ENCODE results near the gene QSOX1.

QSOX1 gene

DNA sequence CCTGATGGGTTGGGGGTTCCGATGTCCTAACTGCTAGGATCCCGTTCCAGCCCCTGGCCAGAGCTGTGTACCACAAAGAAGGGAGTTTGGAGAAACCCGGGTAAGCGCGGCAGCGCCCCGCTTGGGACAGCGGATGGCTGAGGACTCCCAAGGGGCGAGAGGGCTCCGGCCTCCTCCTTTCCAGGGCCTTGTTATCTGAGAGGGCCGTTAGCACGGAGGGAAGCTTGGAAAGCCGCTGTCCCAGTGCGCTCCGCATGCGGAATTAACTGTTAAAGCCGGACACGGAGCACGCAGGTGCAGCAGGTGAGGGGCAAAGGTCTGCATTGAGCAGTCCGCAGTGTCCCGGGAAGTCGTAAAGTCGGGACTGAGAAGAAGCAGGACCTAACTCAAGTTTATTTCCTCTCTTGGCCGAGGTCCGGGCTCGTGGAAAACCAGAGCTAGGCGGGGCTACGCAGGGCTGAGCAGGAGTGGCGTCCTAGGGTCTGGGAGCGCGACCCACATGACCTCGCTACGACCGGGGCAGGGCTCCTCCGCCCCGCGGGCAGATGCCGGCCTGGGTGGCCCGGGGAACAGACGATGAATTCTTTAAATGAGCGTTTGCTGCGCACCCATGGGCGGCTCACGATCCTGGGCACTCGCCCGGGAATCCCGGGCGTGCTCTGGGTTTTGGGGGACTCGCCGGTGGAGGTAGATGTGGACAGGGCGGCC lies 79.9 kb downstream of the QSOX1 start:
- H2AFZ ChIP-seq (ENCODE audit: low read length) = no peak overlapping the region
- no peak overlapping the region for H3K27ac ChIP-seq (ENCODE audit: low read depth, low read length, poor library complexity, severe bottlenecking)
- no peaks in the 10 kb centered on the region for H3K9me2 ChIP-seq (ENCODE audit: low read depth, low read length)
- H3F3A ChIP-seq (ENCODE audit: insufficient read depth, low read length) = no peaks in the 10 kb centered on the region; the same call in 1 of the 2 replicates
- H3K4me1 ChIP-seq (ENCODE audit: insufficient read depth, low read length, severe bottlenecking) = peaks cover 14% of the 10 kb centered on the region
- no peaks in the 10 kb centered on the region for H3K9me3 ChIP-seq (ENCODE audit: low read length)
- no peak overlapping the region for H3K9ac ChIP-seq (ENCODE audit: low read length)
- H3K79me2 ChIP-seq (ENCODE audit: insufficient read depth, low read length) = no peaks in the 10 kb centered on the region
- H3K4me2 ChIP-seq (ENCODE audit: low read length) = no peak overlapping the region
- no peaks in the 10 kb centered on the region for H3K36me3 ChIP-seq (ENCODE audit: insufficient read depth, low read length)
- H4K20me1 ChIP-seq (ENCODE audit: insufficient read depth, low read length) = no peaks in the 10 kb centered on the region
- H3K27me3 ChIP-seq (ENCODE audit: insufficient read depth, low read length) = peaks cover 9% of the 10 kb centered on the region; the same call in 1 of the 2 replicates
- no peak for TF ChIP-seq EZH2 (IDR thresholded peaks at IDR 0.05; ENCODE audit: borderline replicate concordance, low read length)
- TF ChIP-seq, protein P1, sequence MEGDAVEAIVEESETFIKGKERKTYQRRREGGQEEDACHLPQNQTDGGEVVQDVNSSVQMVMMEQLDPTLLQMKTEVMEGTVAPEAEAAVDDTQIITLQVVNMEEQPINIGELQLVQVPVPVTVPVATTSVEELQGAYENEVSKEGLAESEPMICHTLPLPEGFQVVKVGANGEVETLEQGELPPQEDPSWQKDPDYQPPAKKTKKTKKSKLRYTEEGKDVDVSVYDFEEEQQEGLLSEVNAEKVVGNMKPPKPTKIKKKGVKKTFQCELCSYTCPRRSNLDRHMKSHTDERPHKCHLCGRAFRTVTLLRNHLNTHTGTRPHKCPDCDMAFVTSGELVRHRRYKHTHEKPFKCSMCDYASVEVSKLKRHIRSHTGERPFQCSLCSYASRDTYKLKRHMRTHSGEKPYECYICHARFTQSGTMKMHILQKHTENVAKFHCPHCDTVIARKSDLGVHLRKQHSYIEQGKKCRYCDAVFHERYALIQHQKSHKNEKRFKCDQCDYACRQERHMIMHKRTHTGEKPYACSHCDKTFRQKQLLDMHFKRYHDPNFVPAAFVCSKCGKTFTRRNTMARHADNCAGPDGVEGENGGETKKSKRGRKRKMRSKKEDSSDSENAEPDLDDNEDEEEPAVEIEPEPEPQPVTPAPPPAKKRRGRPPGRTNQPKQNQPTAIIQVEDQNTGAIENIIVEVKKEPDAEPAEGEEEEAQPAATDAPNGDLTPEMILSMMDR (IDR thresholded peaks at IDR 0.05; ENCODE audit: low read length) = no peak
- no peak overlapping the region for H3K4me3 ChIP-seq (ENCODE audit: low read depth, low read length, poor library complexity, severe bottlenecking)

DNA sequence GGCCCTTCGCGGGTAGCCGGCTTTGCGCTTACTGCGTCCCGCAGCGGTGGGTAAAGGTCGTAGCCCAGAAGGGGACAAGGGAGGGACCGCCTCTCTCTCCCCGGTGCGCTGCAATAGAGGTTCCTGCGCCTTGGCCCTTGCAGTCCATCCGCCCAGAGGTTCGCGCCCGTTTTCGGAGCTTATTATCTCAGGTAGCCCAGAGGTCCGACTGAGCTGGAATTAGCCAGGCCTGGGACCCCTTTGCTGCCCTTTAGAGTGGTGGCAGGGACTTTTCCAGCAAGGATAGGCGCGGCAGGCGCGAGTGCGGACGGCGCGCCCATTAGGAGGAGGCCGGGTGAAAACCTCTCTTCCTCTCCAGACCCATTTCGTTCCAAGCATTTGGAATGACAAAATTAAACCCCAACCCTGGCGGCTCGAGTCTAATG lies 80.4 kb downstream of the QSOX1 start:
- no peaks in the 10 kb centered on the region for H4K20me1 ChIP-seq (ENCODE audit: insufficient read depth, low read length)
- H3F3A ChIP-seq (ENCODE audit: insufficient read depth, low read length) = no peaks in the 10 kb centered on the region; the same call in 1 of the 2 replicates
- no peaks in the 10 kb centered on the region for H3K79me2 ChIP-seq (ENCODE audit: insufficient read depth, low read length)
- H3K4me3 ChIP-seq (ENCODE audit: low read depth, low read length, poor library complexity, severe bottlenecking) = no peak overlapping the region
- H3K4me2 ChIP-seq (ENCODE audit: low read length) = no peak overlapping the region
- H3K9ac ChIP-seq (ENCODE audit: low read length) = no peak overlapping the region
- H3K9me3 ChIP-seq (ENCODE audit: low read length) = no peaks in the 10 kb centered on the region
- no peaks in the 10 kb centered on the region for H3K9me2 ChIP-seq (ENCODE audit: low read depth, low read length)
- no peak overlapping the region for H2AFZ ChIP-seq (ENCODE audit: low read length)
- no peak overlapping the region for H3K27ac ChIP-seq (ENCODE audit: low read depth, low read length, poor library complexity, severe bottlenecking)
- peaks cover 14% of the 10 kb centered on the region for H3K4me1 ChIP-seq (ENCODE audit: insufficient read depth, low read length, severe bottlenecking)
- TF ChIP-seq EZH2 (IDR thresholded peaks at IDR 0.05; ENCODE audit: borderline replicate concordance, low read length) = no peak
- TF ChIP-seq, protein P1 (IDR thresholded peaks at IDR 0.05; ENCODE audit: low read length) = no peak
- no peaks in the 10 kb centered on the region for H3K36me3 ChIP-seq (ENCODE audit: insufficient read depth, low read length)
- peaks cover 9% of the 10 kb centered on the region; the same call in 1 of the 2 replicates for H3K27me3 ChIP-seq (ENCODE audit: insufficient read depth, low read length)

GRCh38 chr1:180235502-180236239 lies 81.0 kb downstream of the QSOX1 start:
- H3K9ac ChIP-seq (ENCODE audit: low read length) = no peak overlapping the region
- H3K4me3 ChIP-seq (ENCODE audit: low read depth, low read length, poor library complexity, severe bottlenecking) = no peak overlapping the region
- no peaks in the 10 kb centered on the region for H3K79me2 ChIP-seq (ENCODE audit: insufficient read depth, low read length)
- H2AFZ ChIP-seq (ENCODE audit: low read length) = no peak overlapping the region
- no peaks in the 10 kb centered on the region for H3K9me3 ChIP-seq (ENCODE audit: low read length)
- H3K27me3 ChIP-seq (ENCODE audit: insufficient read depth, low read length) = 0 out of 2 replicates have a peak, but pooled peaks cover 5% of the 10 kb centered on the region
- H4K20me1 ChIP-seq (ENCODE audit: insufficient read depth, low read length) = no peaks in the 10 kb centered on the region
- TF ChIP-seq EZH2 (IDR thresholded peaks at IDR 0.05; ENCODE audit: borderline replicate concordance, low read length) = no peak
- TF ChIP-seq, protein P1 (IDR thresholded peaks at IDR 0.05; ENCODE audit: low read length) = no peak
- H3K4me1 ChIP-seq (ENCODE audit: insufficient read depth, low read length, severe bottlenecking) = peaks cover 9% of the 10 kb centered on the region
- H3F3A ChIP-seq (ENCODE audit: insufficient read depth, low read length) = no peaks in the 10 kb centered on the region; the same call in 1 of the 2 replicates
- no peaks in the 10 kb centered on the region for H3K9me2 ChIP-seq (ENCODE audit: low read depth, low read length)
- H3K27ac ChIP-seq (ENCODE audit: low read depth, low read length, poor library complexity, severe bottlenecking) = no peak overlapping the region
- no peaks in the 10 kb centered on the region for H3K36me3 ChIP-seq (ENCODE audit: insufficient read depth, low read length)
- no peak overlapping the region for H3K4me2 ChIP-seq (ENCODE audit: low read length)

All from OCI-LY1 (cell line).